Endothelial cell of umbilical vein (primary cell): ENCODE results near the gene CTBP2. TPM values are rescaled to one million over a fixed set of nuclear protein-coding genes. Genes with fewer than 3 reads are reported as not detected.

Experiments
- BruUV-seq: library from RNA; stranded (reverse); fragments of 400-500 nt; replicated peaks from 2 replicates; lab custom pipeline; 2021; lab: Mats Ljungman, UMichigan
- CTCF ChIA-PET: fragments of 300-600, 350-600 bp; sonication (Branson Sonifier 250); formaldehyde crosslinking; loops from one replicate; lab custom pipeline; 2021; ENCODE audit warnings: antibody characterized with exemption, inconsistent platforms; lab: Charles Lee
- POLR2A ChIA-PET: fragments of 300-600, 350-600 bp; sonication (Branson Sonifier 250); formaldehyde crosslinking; loops from one replicate; lab custom pipeline; 2021; ENCODE audit warnings: antibody characterized with exemption, inconsistent platforms; lab: Charles Lee
- DNase-seq: peaks from one replicate; pipeline ENCODE4 v3.0.0-alpha.2; 2011; ENCODE audit warnings: low read depth, low spot score
- FAIRE-seq: peaks from 2 replicates; lab custom pipeline; 2011; peaks lifted over from hg19 to GRCh38; lab: Jason Lieb, UNC
- H2AFZ ChIP-seq: 2 replicates; pipeline ENCODE4 v1.6.0; 2012; ENCODE audit warnings: low read depth, low read length, control low read depth, inconsistent platforms
- H3K27ac ChIP-seq: 2 replicates; pipeline ENCODE4 v1.5.1; 2011; ENCODE audit warnings: low read depth, mild to moderate bottlenecking, control low read depth, low read length, moderate library complexity; ENCODE audit not compliant: insufficient read depth
- H3K27me3 ChIP-seq, 2 experiments: 2 replicates each; pipeline versions ENCODE4 v1.6.0 to v1.6.1; 2011; ENCODE audit warnings: low read length in 2 of 2, mixed read lengths in 1 of 2; ENCODE audit not compliant: control insufficient read depth in 2 of 2, insufficient read depth in 2 of 2
- H3K36me3 ChIP-seq, 2 experiments: 2 replicates in 1 of 2; 3 replicates in 1 of 2; pipeline ENCODE4 v1.5.1; 2011; ENCODE audit warnings: low read length in 2 of 2, mild to moderate bottlenecking in 1 of 2, moderate library complexity in 1 of 2; ENCODE audit not compliant: control insufficient read depth in 2 of 2, insufficient read depth in 2 of 2; ENCODE audit errors: extremely low read depth in 1 of 2
- H3K4me1 ChIP-seq: 3 replicates; pipeline ENCODE4 v1.5.1; 2011; ENCODE audit warnings: mild to moderate bottlenecking, low read length; ENCODE audit not compliant: control insufficient read depth, insufficient read depth; ENCODE audit errors: extremely low read depth
- H3K4me2 ChIP-seq: 2 replicates; pipeline ENCODE4 v1.6.1; 2011; ENCODE audit warnings: low read length, control low read depth, mixed read lengths; ENCODE audit not compliant: insufficient read depth
- H3K4me3 ChIP-seq, 3 experiments: fragments of 200-600 bp in 1 of 3; sonication (generic), shearing (Covaris generic) in 1 of 3; replicated peaks in 1 of 3; 2 replicates each; pipeline ENCODE4 v1.5.1; 2011 to 2016; ENCODE audit warnings: control low read depth in 3 of 3, low read length in 3 of 3, mild to moderate bottlenecking in 2 of 3, inconsistent platforms in 1 of 3, low read depth in 1 of 3, moderate library complexity in 1 of 3; ENCODE audit not compliant: insufficient read depth in 1 of 3
- H3K79me2 ChIP-seq: 2 replicates; pipeline ENCODE4 v1.6.0; 2012; ENCODE audit warnings: low read length, inconsistent platforms; ENCODE audit not compliant: control insufficient read depth, insufficient read depth
- H3K9ac ChIP-seq: replicated peaks from 2 replicates; pipeline ENCODE3; 2011; ENCODE audit warnings: low read length, control low read depth; ENCODE audit not compliant: insufficient read depth; ENCODE audit errors: extremely low read depth
- H3K9me1 ChIP-seq: replicated peaks from 3 replicates; pipeline ENCODE4 v1.6.0; 2011; ENCODE audit warnings: mild to moderate bottlenecking, low read length; ENCODE audit not compliant: control insufficient read depth, insufficient read depth; ENCODE audit errors: extremely low read depth
- H3K9me3 ChIP-seq: replicated peaks from 2 replicates; pipeline ENCODE4 v1.5.1; 2012; ENCODE audit warnings: low read length, inconsistent platforms; ENCODE audit not compliant: control insufficient read depth, insufficient read depth
- H4K20me1 ChIP-seq: replicated peaks from 2 replicates; pipeline ENCODE3; 2011; ENCODE audit warnings: mild to moderate bottlenecking, low read length; ENCODE audit not compliant: control insufficient read depth, insufficient read depth; ENCODE audit errors: extremely low read depth
- EZH2 ChIP-seq: IDR thresholded peaks from 2 replicates; pipeline ENCODE4 v1.6.1; 2012; ENCODE audit warnings: borderline replicate concordance, low read depth, mild to moderate bottlenecking, moderate library complexity, low read length, inconsistent platforms; ENCODE audit not compliant: severe bottlenecking
- FOS ChIP-seq: IDR thresholded peaks from 2 replicates; pipeline ENCODE4 v1.6.1; 2011; ENCODE audit warnings: mild to moderate bottlenecking, low read length, moderate library complexity, borderline replicate concordance; ENCODE audit not compliant: insufficient read depth
- GATA2 ChIP-seq: IDR thresholded peaks from 2 replicates; pipeline ENCODE4 v1.7.0; 2011; ENCODE audit warnings: low read depth, mild to moderate bottlenecking, moderate library complexity, mixed read lengths, low read length; ENCODE audit not compliant: insufficient read length, insufficient read depth
- JUN ChIP-seq: IDR thresholded peaks from 2 replicates; pipeline ENCODE4 v1.6.1; 2011; ENCODE audit warnings: borderline replicate concordance, low read depth; ENCODE audit not compliant: insufficient read length, insufficient read depth
- MYC ChIP-seq: IDR thresholded peaks from one replicate; pipeline ENCODE4 v1.6.1; 2011; ENCODE audit warnings: mild to moderate bottlenecking, low read depth, low read length
- POLR2A ChIP-seq: IDR thresholded peaks from 2 replicates; pipeline ENCODE4 v1.6.1; 2012; ENCODE audit warnings: low read depth, mild to moderate bottlenecking, control low read depth, low read length
- POLR2AphosphoS5 ChIP-seq: IDR thresholded peaks from 2 replicates; pipeline ENCODE4 v1.6.1; 2012; ENCODE audit warnings: low read depth, mild to moderate bottlenecking, control low read depth, low read length, moderate library complexity; ENCODE audit not compliant: insufficient read depth
- dilution Hi-C: fragments of 300-500 bp; cut with MboI; formaldehyde crosslinking; loops from one replicate; pipeline ENCODE4 v1.15.0; 2019; ENCODE audit warnings: low sequenced_read_pairs; ENCODE audit not compliant: extremely low pct_ligation_motif_present
- intact Hi-C: fragments of 100-400 bp; cut with micrococcal nuclease; formaldehyde crosslinking; loops from one replicate; pipeline ENCODE4 v1.10.0; 2022
- polyA plus RNA-seq, 4 experiments: library from polyadenylated mRNA; depleted of rRNA in 3 of 4; stranded (reverse) in 3 of 4; unstranded in 1 of 4; fragments of >200 nt; gene quantifications; 2 replicates each; pipeline versions ENCODE4 v1.2.1 to v1.2.3, GENCODE V29; 2011 to 2012; ENCODE audit warnings: missing spikeins in 1 of 4
- total RNA-seq: library from RNA; stranded (reverse); gene quantifications from 2 replicates; pipeline ENCODE4 v1.2.3, GENCODE V29; 2021
- TF ChIP-seq, protein P1 (sequence below): IDR thresholded peaks from 2 replicates; pipeline ENCODE4 v1.6.1; 2011; ENCODE audit not compliant: insufficient read depth, insufficient read length
- TF ChIP-seq, protein P2 (sequence below), 2 donors: IDR thresholded peaks; 1 replicate in 1 of 2; 2 replicates in 1 of 2; pipeline ENCODE4 v1.5.1; 2011; ENCODE audit warnings: low read length in 2 of 2, mild to moderate bottlenecking in 2 of 2, moderate library complexity in 2 of 2, control low read depth in 1 of 2, inconsistent platforms in 1 of 2, low read depth in 1 of 2; ENCODE audit not compliant: insufficient read depth in 1 of 2; ENCODE audit errors: extremely low read depth in 1 of 2

The CTBP2 gene
- total and polyA plus RNA-seq, 2 donors (not counting 3 experiments of a cell fraction or from before 2014, with no cell fraction given): 118 to 128 TPM

DNA sequence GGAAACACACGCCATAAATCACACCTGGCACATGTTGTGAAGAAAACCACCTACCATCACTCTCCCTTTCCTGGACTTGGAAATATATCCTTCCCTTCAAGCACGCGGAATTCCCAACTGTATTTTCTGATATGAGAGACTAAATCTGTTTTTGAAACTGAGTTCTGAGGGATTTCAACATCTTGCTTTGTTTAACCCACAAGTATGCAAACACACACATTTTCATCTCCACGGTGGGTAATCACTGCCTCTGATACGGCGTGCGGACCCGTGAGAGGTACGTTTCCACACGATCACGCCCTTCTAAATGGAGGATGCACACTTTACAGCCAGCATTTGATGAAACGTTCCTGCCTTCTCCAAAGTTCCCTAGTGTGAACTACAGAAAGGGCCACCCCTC, 135.0 kb downstream of the CTBP2 start:
- Histone ChIP-seq H3K9ac (no peak overlapping the region), H3K36me3 (peaks cover 3 to 29% of the 10 kb centered on the region in 2 experiments), H4K20me1 (no peaks in the 10 kb centered on the region), H3K4me3 (no peak overlapping the region), H3K9me1 (no peaks in the 10 kb centered on the region), H3K79me2 (peaks cover 72% of the 10 kb centered on the region), H3K4me2 (no peak overlapping the region), H3K27ac (no peak overlapping the region), H3K4me1 (peaks cover 9% of the 10 kb centered on the region), H3K27me3 (no peaks in the 10 kb centered on the region), H2AFZ (no peak overlapping the region), H3K9me3 (no peaks in the 10 kb centered on the region)
- POLR2A ChIA-PET: no interaction called here
- BruUV-seq: no TSS peak
- dilution Hi-C loops (no loop called here), intact Hi-C loops (no loop called here)
- FAIRE-seq (no peak), DNase-seq (no peak)
- CTCF ChIA-PET: interaction anchor here (1.2 kb wide), 1 partner anchor 23 kb away, joined by 3 read pairs; no protein-coding TSS in a partner anchor
- TF ChIP-seq, protein P1, sequence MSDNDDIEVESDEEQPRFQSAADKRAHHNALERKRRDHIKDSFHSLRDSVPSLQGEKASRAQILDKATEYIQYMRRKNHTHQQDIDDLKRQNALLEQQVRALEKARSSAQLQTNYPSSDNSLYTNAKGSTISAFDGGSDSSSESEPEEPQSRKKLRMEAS: no peak
- TF ChIP-seq FOS (no peak), JUN (no peak)

DNA sequence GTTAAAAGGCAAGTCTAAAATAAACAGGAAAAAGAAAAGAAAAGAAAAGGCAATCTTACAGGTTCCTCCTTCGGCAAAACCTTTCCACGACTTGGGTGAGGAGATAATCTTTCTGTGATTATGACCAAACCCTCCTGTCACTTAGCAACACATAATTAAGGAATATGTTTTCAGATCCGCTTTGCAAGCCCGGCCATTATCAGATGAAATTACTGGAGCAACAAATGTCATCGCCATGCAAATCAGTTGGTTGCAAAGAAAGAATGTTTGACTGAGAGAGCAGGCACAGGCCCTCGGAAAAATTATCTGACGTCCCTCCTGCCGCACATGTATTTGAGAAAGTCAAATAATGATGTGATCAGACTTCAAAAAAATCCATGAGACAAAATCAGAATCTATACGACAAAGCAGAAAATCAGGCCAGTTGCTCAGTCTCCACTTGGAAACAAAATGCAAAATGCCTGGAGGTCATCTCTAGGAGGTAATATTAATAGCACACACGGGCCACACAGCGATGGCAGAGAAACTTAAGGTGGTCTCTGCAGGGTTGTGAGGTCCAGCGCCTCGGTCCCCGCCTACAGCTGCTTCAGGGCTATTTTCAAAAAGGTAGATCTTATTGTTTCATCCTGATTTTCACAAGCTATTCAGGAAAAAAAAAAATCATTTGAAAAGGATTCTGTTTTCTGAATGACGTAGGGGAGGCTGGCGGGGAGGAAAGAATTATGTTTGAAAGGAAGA, 135.7 kb downstream of the CTBP2 start:
- ChIA-PET POLR2A (no interaction called here), CTCF (interaction anchor here (1.2 kb wide), 1 partner anchor 24 kb away, joined by 3 read pairs; no protein-coding TSS in a partner anchor)
- FAIRE-seq (peak; percentile 52), DNase-seq (peak; percentile 58)
- Histone ChIP-seq H4K20me1 (no peaks in the 10 kb centered on the region), H3K9me1 (no peaks in the 10 kb centered on the region), H3K4me2 (peak overlapping the region; percentile 4), H3K79me2 (peaks cover 73% of the 10 kb centered on the region), H3K9ac (no peak overlapping the region), H3K27me3 (no peaks in the 10 kb centered on the region), H3K4me3 (no peak overlapping the region), H3K36me3 (peaks cover 3 to 33% of the 10 kb centered on the region in 2 experiments), H3K4me1 (peaks cover 9% of the 10 kb centered on the region), H3K9me3 (no peaks in the 10 kb centered on the region), H2AFZ (no peak overlapping the region), H3K27ac (no peak overlapping the region)
- dilution Hi-C loops (no loop called here), intact Hi-C loops (no loop called here)
- no peak for TF ChIP-seq GATA2
- TF ChIP-seq JUN: no peak
- TF ChIP-seq, protein P1: no peak
- no peak for TF ChIP-seq MYC
- no peak for TF ChIP-seq POLR2AphosphoS5
- no peak for TF ChIP-seq FOS
- no peak for TF ChIP-seq EZH2
- TF ChIP-seq, protein P2, sequence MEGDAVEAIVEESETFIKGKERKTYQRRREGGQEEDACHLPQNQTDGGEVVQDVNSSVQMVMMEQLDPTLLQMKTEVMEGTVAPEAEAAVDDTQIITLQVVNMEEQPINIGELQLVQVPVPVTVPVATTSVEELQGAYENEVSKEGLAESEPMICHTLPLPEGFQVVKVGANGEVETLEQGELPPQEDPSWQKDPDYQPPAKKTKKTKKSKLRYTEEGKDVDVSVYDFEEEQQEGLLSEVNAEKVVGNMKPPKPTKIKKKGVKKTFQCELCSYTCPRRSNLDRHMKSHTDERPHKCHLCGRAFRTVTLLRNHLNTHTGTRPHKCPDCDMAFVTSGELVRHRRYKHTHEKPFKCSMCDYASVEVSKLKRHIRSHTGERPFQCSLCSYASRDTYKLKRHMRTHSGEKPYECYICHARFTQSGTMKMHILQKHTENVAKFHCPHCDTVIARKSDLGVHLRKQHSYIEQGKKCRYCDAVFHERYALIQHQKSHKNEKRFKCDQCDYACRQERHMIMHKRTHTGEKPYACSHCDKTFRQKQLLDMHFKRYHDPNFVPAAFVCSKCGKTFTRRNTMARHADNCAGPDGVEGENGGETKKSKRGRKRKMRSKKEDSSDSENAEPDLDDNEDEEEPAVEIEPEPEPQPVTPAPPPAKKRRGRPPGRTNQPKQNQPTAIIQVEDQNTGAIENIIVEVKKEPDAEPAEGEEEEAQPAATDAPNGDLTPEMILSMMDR (IDR thresholded peaks at IDR 0.05; ENCODE audit: extremely low read depth in 1 of 2, insufficient read depth in 1 of 2, low read depth in 1 of 2, low read length in 2 of 2): no peak
- TF ChIP-seq POLR2A: no peak
- BruUV-seq: no TSS peak
